ENCODE measurements around the gene ZNF521.
"Not testable (repeated sequence)": the region's sequence is repeated elsewhere in the genome, so short reads cannot be mapped to it uniquely, and the experiment has no call there.

ZNF521 gene

DNA sequence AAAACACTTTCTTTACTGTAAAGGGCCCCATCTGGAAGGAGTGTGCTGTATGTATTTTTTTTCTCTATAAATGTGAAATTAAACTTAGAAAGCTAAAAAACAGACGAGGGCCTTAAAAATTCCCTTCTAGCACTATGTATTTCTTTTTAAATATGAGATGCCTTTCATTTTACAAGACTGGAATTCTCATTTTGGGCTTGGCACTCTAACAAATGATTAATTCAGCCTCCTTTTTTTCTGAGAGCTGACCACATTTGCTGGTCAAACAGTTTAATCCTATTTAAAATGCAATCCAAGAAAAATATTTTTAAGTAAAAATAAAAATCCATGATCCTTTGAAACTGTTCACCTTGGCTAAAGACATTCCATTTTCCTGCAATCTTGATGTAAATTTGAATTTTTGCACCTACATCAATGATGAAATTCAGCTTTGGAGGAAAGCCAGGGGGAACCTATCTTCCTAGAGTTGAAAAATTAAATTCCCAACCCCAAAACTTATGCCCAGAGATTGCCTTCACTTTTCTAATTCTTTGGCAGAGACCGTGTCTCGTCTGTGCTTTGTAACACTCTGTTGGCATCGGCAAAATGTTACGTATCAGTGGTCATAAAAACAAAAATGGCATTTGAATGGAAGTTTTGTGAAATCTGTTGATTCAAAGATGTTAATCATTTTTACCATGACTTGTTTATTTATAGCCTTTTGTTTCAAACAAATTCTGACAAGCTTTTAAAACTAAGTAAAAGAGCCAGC is 284.5 kb downstream of the ZNF521 start:
- DNase-seq, result no peak

DNA sequence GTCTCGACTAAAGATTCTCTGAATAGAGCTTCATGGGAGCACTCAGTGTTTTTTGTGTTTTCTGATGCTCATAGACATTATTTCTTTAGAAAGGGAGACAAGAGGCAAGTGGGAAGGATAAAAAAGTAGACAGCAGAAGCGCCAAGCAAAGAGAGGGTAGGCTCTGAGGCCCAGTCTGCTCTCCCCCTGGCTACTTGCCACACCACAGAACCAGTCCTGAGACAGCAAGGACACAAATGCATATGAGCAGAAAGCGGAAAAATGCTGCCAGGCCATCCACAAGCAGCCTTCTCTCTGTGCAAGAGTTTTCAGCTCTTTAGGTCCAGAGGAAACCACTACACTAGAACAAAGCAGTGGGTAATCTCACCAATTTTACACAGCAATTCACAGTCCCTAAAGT is 285.4 kb downstream of the ZNF521 start:
- DNase-seq, result no peak

DNA sequence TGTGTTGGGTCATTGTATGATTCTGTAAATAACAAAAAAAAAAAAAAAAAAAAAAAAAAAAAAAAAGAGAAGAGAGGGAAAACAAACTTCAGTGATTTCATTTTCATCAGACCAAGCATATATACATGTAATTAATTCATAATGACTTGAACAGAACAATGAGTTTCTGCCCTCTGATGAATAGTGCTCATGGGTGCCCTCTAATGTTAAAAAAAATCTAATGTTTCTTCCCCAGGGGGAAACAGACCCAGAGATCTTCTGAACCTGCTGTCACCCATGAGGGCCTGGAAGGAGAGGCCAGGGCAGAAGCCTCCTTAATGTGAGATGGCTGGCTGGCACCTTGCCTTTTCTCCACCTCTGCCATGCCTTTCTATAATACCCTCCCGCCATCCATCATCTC is 289.2 kb downstream of the ZNF521 start:
- DNase-seq, result no peak

DNA sequence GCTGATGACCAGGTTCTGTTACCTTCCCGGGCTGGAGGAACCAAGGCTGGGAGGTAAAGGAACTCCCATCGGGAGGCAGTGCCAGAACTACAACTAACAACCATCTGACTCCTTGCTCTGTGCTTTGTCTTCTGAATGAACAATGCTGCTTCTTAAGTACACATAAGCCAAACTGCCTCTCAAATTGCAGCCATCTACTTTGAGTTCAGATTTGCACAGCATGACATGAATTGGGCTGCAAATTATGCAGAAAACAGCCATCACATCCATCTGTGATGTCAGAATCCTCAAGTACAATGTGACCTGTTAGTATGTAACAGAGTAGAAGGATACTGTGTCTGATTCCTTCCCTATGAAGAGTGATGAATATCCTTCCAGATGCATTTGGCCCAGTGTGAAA is 290.6 kb downstream of the ZNF521 start:
- no peak for DNase-seq

DNA sequence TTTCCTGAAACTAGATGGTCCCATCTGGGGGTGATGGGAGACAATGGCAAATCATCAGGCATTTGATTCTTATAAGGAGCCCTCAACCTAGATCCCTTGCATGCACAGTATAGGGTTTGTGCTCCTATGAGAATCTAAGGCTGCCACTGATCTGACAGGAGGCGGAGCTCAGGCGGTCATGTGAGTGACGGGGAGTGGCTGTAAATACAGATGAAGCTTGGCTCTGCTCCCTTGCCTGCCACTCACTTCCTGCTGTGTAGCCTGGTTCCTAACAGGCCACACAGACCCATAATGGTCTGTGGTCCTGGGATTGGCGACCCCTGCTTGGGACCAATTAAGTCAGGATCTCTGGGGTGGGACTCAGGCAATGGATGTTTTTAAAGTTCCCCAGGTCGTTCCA is 293.4 kb downstream of the ZNF521 start:
- no peak for DNase-seq

DNA sequence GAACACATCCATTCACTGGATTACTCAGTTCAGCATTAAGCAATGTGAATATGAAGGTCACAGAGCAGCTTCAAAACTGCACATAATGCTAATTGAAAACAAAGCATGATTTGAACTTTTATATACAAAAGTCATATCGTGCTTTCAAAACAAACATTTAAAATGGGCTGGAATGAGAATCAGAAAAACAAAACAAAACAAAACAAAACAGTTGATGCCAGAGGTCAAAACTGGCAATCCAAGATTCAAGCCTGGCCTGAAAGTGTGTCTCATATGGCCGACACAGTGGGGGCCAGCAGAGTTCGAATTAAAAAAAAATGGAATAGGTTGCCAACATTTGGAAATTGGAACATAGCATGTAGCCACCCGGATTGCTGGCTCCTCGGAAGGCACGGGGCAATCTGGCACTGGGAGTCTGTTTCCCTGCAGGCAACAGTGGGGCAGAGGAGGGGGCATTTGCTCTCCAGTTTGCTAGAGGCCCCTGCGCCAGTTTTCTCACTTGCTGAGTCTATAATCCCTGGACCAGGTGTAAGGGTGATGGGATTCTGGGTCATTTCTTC is 294.4 kb downstream of the ZNF521 start:
- no peak for DNase-seq

DNA sequence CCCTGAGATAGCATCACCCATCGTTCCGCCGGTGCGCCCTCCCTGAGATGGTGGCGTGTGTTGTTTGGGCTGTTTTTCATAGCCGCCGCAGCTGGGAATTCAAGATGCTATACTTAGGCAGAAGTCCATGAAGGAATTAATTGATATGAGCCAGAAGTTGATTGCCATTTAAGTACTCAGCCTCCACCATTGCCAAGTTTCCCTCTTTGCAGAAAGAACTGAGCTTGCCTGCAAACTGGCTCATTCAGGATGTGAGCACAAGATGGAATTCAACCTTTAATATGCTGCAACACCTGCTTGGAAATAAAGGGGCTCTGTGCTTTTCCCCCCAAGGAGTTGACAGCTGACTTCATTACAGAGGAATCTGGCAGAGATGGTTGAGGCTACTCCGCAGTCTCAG is 295.5 kb downstream of the ZNF521 start:
- DNase-seq, result no peak

DNA sequence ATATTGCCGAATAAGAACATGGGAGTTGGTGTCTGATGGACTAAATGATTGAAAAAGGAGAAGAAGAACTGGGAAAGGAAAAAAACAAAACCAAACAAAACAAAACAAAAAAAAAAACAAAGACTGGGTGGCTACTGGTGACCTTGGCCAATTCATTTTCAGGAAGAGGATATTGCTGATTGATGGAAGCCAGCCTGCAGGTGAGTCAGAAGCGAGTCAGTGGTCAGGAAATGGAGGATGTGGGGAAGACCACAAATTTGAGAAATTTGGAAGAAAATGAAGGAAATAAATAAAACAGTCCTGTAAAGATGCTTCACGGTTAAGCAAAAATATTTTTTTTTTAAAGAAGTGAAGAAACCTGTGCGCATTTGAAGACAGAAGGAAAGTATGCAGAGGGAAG is 296.9 kb downstream of the ZNF521 start:
- no peak for DNase-seq

DNA sequence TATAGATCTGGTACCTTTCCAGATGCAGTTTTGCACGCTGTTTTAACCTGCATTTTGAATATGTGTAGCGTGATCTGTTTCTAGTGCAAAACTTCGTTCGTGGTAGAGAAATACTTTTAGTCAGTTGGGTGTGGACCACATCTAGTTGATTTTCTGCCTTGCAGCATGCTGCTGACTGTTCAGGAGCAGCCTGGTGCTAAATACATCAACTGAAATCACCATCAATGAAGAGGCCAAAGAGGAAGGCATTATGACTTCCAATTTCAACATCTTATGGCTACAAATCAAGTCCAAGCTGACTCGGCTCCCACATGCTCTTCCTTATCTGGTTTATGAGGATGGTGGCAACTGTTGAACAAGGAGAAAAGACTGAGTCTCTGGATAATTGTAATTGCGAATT is 298.5 kb downstream of the ZNF521 start:
- no peak for DNase-seq

DNA sequence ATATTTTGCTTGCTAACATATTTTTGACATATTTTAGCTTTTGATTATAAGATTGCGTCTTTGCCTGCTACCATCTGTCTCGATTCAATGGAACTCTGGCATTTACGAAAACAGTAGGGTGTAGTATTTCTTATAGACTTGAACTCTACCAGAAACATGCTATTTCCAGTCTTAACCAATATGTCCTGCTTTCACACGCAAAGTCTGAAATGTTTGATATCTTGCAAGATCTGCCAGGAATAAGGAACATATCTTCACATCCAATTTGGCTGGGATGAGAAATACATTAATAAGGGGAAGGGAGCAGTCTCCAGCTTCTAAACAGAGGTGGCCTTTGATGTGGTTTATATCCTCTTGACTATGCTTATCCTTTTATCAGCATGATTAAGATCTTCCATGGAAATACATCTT is 299.4 kb downstream of the ZNF521 start:
- no peak for DNase-seq

DNA sequence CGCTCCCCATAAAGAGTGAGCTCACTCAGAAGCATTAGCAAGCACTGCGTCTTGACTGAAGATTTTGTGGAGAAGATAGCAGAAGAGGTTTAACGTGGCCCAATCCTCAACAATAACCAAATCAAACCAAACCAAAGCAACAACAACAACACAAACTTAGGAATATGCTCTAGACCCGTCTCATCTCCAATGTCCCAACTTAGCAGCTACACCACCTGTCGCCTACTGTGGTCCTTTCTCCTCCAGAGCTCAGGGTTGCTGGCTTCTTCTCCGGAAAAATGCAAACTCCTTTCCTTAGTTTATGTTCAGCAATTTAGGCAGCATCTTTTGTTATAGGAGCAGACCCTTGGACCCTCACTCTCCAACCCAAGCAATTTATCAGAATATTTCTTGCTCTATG is 301.4 kb downstream of the ZNF521 start:
- DNase-seq, result no peak

DNA sequence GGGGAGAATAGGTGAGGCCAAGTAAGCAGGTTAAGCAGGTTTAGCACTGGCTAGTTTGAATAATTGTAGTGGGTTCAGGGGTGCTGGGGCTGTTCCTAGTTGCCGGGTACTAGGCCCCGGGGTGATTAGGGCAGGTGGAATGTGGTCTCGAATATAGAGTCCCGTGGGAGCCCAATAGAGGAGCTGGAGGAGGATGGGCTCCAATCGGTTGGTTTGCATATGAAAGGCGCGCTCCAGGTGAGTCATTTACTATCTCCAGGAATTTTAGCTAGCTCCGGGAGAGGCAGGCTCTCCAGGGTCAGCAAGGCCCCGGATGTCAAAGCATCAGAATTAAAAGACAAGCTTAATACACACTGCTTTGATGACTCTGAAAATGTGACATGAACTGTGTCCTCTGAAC is 304.0 kb downstream of the ZNF521 start:
- DNase-seq, result no peak

DNA sequence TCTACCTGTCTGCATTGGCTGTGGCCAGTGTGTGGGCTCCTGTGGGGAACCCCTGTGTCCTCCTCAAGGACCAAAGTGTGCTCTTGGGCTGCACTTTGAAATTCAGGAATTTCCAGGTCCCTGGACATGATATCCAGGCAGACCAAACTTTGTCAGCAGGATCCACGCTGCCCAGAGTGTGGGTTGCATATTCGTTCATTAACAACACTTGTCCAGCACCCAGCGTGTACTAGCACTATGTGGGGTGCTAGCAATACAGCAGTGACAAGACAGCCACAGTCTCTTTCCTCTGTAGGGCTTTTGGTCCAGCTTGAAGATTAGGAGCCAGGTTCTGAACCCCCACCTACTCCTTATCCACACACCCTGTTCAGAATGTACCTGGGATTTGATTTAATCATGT is 304.5 kb downstream of the ZNF521 start:
- DNase-seq, result no peak

DNA sequence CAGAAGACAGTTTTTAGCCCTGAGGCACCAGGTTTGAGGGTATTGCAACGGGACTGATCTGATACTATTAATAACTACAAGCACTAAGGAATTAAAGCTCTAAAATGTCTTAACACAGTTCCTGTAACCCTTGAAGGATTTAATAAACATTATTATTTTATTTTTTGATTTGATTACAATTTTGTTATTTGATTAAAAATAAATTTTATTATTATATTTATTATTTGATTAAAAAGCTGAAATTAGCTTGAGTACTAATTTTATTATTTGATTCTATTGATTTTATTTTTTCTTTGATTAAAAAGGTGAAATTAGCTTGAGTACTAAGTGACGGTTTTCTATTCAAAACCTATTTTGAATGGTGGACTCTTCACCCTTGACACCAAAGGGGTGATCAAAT is 307.3 kb downstream of the ZNF521 start:
- no peak for DNase-seq

DNA sequence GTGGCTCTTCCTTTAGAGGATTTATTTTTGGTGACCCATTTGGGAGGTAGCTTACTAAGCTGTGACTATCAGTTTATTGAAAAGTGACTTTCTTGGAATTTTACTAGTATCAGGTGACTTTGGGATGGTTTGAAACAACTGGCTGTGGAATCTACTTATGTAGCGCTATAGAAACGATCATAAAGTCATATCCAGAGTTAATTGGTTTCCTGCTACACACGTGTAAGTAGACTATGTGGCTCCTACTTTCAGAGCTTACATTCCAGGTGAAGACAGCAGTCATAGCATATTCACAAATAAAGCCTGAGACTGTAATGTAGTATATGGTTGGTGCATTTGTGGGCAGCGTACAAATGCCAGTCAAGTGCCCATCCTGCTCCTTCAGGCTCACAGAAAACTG is 308.9 kb downstream of the ZNF521 start:
- DNase-seq, result no peak

DNA sequence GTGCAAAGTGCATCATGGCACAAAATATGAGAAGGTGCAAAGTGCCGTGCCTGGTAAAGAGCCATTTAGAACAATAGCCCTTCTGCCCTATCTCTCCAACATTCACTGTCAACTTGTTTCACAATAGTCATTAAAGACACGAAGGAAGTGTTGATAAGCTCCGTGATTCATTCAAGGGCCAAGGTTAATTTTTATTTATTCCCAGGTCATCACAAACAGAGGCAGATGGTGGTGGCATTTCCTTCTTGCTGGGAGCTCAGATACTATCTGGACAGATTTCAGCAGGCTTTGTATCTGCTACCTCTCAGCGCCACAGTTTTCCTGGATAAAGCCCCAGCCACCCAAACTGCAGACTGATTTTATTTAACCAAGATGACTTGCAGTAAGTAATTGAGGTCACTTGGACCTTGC is 309.3 kb downstream of the ZNF521 start:
- DNase-seq, result no peak

DNA sequence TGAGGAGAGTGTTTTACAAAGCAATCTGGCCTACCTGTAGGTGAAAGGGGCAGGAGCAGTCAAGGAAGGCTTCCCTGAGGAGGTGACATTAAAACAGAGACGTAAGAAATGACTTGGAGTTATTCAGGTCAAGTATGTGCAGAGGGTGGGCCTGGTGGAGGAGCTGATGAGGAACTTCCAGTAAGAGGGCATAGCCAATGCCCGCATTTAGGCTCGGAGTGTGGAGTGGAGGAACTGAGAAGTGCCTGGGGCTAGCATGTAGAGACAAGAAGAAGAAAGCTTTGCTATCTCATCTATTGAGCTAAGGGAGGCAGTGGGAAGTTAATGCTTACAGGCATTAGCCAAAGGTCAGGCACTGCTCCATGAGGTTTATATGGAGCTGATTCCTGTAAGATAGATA is 312.2 kb downstream of the ZNF521 start:
- no peak for DNase-seq

DNA sequence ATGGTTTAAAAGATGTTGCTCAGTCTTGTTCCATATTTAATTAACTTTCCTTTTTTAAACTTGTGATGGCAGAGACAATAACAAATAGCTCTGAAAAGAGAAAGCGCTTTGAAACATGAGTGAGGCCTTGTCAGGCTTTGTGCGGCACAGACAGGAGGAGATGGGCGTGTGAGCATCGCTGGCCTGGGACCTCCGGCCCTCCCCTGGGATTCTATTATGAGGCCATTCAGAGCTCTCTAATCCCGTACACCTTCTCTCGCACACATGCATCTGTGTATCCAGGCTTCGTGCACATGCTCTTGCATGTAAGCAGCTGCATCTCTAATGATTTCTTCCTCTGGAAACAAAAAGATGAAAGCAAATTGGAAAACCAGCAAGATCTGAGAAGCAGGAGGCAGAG is 313.7 kb downstream of the ZNF521 start:
- no peak for DNase-seq

DNA sequence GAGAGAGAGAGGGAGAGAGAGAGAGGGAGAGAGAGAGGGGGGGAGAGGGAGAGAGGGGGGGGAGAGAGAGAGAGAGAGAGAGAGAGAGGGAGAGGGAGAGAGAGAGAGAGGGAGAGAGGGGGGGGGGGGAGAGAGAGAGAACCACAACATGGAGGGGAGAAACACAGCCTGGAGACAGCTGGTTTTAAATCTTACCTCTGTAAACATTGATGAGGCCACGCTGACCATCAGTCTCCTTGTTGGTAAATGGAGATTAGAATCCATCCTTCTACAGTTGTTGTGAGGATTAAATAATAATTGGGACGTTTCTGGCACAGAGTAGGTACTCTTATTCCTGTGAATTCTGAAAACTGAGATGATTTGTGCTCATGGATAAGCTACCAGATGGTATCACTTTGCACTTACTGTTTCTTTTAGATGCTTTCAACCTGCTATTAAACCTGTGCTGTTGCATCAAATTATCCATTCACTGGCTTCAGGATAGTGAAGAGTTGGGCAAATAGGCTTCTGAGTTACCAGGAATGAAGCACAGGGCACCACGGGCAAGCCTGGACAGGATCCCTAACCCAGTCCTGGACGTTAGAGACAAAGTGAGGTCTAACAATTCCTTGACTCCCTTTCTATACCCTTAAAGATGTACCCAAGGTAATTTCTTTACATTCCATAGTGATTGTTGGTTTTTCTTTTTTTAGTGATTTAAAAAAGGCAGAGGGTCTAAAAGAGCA is 318.1 kb downstream of the ZNF521 start:
- no peak for DNase-seq

DNA sequence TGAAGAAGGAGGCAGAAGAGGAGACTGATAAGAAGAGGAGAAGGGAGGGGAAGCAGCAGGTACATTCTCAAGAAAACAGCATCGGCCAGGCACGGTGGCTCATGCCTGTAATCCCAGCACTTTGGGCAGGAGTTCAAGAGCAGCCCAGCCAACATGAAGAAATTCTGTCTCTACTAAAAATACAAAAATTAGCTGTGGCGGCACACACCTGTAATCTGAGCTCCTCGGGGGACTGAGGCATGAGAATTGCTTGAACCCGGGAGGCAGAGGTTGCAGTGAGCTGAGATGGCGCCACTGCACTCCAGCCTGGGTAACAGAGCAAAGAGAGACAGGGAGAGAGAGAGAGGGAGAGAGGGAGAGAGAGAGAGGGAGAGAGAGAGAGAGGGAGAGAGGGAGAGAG is 318.8 kb downstream of the ZNF521 start:
- not testable (repeated sequence) for DNase-seq

DNA sequence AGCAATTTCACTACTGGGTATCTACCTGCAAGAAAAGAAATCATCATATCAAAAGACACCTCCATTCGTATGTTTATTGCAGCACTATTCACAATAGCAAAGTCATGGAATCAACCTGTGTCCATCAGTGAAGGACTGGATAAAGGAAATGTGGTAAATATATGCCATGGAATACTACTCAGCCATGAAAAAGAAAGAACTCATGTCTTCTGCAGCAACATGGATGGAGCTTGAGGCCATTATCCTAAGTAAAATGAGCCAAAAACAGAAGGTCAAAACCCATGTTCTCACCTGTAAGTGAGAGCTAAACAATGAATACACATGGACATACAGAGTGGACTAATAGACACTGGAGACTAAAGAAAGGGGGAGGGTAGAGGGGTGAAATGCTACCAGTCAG is 322.2 kb downstream of the ZNF521 start:
- no peak for DNase-seq

DNA sequence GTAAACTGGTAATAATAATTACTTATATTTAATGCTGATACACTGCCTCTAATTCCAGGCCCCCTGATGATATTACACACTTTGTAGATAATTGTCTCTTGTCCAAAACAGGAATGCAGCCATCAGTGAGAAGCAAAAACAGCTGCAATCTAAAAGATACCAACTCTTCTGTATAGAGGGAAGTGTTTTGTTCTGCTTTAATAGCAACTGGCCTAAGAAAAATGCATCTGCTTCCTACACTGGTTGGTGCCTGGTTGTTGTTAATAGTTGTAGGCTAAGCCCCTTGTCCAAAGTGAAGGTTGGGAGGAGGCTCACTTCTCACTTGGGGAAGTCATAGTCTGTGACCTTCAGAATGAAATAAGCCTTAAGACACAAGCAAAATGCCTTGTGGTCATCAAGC is 332.0 kb downstream of the ZNF521 start:
- no peak for DNase-seq

DNA sequence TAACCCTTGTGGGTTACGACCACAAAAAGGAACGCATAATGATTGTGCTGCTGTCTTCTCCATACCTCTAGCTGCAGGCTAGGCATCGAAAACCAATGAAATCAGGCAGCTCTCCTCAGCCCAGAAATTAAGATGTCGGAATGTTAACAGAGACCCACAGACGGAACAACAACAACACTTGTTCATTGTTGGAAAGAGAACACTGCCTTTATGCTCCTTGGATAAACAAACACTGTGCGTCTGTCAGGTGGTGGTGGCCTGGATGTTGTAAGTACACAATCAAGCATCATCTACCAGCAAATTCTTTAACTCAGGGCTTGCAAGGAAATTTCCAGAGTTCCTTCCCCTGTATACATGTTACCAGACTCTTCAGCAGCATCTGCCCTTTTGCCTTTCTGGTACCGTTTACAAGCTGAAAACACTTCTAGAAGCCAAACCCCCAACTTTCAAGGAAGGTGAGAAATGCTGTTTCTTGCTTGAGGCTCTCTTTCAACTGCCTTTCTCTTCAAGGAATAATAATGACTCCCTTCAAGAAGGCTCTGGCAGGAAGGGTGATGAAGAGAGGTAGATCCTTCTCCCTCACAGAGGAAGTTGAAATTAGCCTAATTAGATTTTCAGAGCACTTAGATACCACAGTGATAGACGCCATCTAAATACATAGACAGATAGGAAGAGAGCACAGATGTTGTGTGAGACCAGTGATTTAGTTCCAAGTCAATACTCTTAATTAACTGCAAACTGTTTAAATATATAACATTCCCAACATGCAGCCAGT is 332.7 kb downstream of the ZNF521 start:
- no peak for DNase-seq

DNA sequence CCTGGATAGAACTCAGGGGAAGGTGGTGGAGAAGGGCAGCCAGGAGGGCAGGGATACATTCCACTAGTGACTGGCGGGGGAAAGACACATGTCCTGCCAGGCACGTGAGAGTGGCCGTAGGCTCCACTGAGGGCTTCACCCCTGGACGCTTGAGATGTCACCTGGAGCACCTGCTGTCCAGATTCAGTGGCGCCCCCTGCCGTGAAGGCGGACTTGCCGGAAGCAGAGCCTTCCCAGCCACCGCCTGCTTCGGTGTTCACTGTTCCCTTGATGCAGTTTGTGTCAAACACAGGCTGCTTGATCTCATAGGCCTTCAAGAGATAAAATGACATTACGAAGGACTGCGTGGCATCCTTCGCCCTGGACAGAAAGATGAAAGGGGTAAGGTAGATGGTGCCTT is 335.3 kb downstream of the ZNF521 start:
- no peak for DNase-seq
